GM21423 (cell line): ENCODE measurements around the gene DCP1A.
A peak's percentile ranks its signal among the peaks of the same experiment; 100 is the strongest.
"Not testable (repeated sequence)": the region's sequence is repeated elsewhere in the genome, so short reads cannot be mapped to it uniquely, and the experiment has no call there.

ENCODE experiments used
- ATAC-seq: cut with Tn5 transposase; IDR thresholded peaks from one replicate; pipeline ENCODE4 v1.9.1; 2021; ENCODE audit warnings: mild to moderate bottlenecking, moderate library complexity; ENCODE audit not compliant: unreplicated experiment

DCP1A gene

DNA sequence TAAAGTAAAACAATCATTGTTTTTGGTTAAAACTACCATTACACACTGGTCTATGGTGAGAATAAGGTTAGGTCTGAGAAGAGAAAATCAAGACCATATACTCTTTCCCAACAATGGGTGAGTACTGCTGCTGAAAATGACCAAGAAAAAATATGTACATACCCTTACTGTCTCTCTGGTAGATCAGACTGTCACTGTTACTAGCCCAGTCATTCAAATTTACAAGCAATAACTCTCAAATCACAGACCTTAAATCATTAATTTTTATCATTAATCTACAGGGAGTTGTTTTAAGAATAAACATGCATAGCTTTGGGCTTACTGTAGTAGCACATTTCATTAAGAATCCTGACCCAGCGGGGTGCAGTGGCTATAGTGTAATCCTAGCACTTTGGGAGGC lies 17.4 kb downstream of the DCP1A start:
- ATAC-seq = no peak

DNA sequence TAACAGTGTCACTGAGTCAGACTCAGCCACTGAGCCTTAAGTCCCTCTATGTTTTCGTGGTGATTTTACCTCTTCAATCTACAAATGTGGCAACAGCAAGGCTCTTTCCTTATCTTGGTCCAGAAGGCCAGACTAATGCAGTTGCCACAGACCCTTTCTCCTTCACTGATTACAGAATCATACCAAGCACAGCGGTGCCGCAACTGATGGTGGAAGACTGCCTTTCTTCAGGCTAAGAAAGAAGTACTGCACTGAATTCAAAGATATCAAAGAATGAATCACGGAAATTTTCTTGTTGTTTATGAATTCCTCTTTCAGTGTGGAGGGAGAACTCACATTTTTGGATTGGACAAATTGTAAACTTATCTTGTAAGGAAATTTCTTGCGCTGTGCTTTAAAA lies 18.6 kb downstream of the DCP1A start:
- ATAC-seq = no peak

DNA sequence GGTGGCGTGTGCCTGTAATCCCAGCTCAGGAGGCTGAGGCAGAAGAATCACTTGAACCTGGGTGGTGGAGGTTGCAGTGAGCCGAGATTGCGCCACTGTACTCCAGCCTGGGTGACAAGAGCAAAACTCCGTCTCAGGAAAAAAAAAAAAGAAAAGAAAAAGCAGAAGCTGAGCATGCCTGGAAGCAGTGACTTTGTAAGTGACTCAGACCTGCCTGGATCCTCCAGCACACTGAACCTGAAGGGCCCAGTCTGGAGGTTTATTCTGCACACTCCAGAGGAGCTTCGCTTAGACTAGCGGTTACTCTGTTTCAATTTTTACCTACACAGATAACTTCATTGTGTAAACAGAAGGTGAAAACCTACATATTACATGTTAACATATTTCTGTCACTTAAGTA lies 19.4 kb downstream of the DCP1A start:
- ATAC-seq = not testable (repeated sequence)

DNA sequence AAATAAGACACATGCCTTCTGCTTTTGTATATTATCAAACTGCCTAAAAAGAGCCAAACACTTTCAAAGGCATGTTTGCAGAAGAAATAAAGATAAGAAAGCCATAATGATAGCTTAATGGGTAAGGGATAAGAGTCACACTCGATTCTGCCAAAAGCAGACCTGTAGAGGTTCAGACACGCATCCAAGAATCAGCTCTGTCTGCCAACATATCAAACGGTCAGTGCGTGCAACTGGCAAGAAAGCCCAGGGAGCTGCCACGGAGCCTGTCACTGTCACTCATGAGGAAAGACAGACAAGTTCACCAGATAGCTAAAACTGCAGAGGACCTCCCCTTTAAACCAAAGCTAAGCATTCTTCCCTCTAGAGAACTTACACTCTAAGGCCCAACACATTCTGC lies 23.2 kb downstream of the DCP1A start:
- no peak for ATAC-seq

DNA sequence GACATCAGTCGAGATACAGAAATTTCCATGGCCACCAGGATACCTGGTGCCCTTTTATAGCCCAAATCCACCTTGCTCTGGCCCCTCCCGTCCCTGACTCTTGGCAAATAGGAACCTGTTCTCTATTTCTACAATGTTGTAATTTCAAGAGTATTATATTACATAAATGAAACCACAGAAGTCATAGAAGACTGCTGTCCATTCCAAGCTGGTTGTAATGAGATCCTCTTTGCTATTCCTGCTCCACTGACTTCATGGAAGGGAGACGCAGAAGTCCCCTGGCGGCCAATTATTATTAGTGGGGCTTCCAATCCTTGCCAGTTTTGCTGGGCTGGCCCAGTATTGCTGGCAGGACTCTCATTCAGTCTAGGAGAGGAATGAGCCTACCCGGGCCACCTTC lies 26.6 kb downstream of the DCP1A start:
- no peak for ATAC-seq

DNA sequence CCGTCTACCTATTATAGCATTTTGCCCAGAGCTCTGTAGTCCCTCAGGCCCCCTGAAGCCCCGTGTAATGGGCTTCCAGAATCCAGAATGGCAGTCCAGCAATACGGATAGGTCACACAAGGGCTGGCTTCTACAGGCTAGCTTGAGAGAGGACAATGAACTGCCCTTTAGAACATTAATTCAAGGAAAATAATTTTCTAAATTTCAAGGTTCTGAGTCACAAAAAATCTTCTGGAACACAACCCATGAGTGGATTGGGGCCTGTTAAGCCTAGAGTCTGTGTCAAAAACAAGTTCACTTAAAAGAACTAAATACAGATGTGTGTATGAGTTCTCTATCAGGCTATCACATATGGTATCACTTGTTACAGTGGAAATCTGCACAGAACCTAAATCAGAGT lies 28.8 kb downstream of the DCP1A start:
- no peak for ATAC-seq

DNA sequence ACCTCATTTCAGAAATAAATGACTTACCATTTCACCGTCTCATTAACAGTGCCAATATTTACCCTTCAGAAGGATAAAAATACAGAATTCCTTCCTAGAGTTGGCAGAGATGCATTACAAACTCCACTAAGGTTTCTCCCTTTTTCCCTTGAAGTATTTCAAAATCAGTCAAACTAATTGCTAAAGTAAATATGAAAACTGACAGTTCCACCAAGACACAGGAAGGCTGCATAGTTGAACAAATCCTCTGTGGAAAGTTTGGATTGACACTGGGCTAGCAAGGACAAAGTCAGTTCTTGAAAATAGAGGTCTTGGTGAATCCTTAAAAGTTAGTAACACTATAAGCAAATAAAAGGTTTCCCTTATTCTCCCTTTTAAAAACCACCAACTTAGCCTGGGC lies 34.5 kb downstream of the DCP1A start:
- no peak for ATAC-seq

DNA sequence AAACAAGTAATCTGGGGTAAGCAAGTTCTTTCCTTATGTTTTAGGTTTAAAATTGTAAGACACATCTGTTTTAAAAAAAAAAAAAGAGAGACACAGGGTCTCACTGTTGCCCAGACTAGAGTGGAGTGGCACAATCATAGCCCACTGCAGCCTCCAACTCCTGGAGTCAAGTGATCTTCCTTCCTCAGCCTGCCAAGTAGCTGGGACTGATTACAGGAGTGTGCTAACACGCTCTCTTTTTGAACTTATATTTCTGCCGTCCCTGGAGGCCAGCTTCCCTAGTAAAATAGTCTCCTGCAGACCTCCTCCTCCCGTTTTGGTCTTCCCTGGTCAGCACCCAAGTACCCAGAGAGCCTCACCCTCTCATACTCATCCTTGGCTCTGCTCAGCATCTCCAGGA lies 35.5 kb downstream of the DCP1A start:
- ATAC-seq = no peak

DNA sequence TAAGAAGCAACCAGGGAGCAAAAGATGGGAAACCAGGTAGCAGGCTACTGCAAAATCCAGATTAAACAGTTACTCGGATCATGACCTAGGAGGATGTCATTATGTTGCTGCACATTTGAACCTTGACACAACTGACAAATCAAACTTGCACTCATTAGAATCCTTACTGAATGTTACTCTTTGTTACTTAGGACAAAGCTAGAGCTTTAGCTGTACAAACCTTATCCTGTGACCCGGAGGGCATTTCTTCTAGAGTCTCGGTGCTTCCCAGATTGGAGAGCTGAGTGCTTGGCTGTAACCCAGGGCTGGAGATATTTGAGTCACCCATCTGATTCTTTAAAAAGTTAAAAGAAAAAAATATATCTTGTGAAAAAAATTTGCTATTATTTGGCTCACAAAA lies 43.4 kb downstream of the DCP1A start:
- ATAC-seq = no peak

DNA sequence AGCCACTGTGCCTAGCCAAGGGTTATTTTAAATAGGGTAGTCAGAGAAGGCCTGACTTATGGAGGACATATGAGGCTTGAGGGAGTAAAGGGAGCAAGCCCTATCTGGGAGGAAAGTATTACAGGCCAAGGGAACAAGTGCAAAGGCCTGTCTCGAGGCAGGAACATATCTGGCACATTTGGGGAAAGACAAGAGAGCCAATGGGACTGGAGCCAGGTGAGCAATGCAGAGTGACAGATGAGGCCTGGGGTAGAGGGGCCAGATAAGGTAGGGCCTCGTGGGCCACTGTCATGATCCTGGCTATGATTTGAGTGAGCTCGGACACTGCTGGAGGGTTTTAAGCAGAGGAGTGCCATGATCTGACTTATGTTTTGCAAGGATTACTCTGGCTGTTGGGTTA lies 43.8 kb downstream of the DCP1A start:
- ATAC-seq = no peak

DNA sequence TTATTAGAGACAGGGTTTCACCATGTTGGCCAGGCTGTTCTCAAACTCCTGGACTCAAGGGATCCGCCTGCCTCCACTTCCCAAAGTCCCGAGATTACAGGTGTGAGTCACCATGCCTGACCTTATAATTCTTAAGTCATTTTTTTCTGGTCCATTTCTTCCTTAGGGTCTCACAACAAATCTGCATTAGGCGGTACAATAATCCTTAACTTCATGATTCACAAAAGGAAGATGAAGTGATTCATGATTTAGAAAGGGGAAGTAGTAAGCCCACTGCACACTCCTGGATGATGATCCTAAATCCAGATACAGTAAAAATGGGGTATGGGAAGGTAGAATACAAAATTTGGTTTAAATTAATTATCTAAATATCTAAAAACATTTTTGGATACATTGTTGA lies 46.5 kb downstream of the DCP1A start:
- ATAC-seq = no peak

DNA sequence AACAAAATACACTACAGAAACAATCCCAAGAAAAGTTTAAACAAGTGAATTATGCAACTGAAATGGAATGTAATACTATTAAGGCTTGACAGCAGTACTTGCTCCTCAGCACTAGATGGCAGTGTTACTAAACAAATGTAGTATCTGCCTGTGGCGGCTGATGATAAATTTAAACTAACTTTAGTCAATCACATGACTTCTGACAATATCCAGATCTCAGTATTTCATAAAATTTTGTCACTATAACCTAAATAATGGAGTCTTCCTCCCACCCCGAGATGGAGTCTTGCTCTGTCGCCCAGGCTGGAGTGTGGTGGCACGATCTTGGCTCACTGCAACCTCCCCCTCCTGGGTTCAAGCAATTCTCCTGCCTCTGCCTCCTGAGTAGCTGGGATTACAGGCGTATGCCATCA lies 47.7 kb downstream of the DCP1A start:
- ATAC-seq = not testable (repeated sequence)

DNA sequence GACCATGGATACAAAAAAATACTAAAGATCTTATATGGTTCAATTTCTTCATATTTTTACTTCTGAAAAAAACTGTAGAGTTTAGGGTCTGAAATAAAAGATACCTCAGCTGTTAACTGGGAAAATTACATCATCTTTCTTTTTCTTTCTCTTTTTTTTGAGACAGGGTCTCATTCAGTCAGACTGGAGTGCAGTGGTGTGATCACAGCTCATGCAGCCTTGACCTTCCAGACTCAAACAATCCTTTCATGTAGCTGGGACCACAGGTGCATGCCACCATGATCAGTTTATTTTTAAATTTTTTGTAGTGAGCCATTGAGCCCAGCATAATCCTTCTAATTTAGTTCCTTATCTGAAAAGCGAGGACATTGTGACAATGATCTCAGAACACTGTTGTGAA lies 51.9 kb downstream of the DCP1A start:
- no peak for ATAC-seq

DNA sequence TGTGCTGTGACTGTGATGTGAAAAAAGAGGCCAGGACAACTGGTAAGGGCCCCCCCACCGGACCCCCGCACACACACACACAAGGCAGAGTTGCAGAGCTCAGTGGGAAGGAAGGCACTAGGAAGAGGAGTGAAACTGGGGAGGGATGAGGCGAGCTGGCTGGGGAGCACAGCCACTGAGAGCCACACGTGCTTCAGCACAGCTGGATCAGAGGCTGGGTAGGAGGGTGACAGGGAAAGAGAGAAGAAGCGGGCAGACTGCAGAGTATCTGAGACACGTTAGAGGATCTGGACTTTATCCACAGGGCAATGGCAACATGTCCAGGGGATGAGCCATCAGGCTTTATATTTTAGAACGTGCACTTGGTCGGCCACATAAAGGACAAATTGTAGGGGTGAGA lies 53.5 kb downstream of the DCP1A start:
- ATAC-seq = no peak

DNA sequence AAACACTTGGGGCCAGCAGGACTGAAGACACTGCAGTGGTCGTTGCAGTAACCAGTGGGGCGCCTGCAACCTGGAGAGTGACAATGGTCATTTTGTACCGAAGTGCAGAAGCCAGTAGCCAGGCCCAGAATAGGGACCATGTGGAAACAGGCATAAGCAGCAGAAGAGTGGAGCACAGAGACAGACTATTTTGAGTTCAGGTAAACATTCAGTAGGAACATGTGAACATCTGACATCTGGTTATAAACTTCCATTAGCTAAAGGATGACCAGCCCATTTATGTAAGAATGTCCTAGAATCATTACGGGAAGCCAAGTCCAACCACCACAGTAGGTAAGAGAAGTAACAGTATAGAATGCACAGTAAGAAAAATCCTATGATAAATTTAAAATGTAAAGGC lies 59.1 kb downstream of the DCP1A start:
- ATAC-seq = no peak

DNA sequence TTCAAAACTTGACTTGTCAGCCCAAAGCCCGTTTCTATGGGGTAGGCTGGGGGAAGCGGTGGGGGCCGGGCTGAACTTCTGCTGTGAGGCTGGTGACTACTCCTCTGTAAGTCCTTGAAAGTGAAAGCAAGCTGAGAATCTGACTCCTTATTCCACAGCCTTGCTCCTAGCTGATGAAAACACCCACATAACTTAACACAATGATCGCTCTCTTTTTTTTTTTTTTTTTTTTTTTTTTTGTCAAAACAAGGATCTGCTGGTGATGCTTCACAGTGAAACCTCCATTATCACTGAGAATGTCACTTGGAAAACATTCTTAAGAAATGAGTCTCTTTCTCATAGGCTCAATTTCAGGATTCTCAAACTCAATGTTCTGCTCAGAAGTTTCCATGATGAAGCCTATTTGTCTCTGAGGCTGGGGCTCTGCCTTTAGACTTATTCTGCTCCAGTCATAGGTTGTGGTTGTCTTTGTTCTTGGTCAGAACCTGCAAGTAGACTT lies 60.2 kb downstream of the DCP1A start:
- no peak for ATAC-seq

DNA sequence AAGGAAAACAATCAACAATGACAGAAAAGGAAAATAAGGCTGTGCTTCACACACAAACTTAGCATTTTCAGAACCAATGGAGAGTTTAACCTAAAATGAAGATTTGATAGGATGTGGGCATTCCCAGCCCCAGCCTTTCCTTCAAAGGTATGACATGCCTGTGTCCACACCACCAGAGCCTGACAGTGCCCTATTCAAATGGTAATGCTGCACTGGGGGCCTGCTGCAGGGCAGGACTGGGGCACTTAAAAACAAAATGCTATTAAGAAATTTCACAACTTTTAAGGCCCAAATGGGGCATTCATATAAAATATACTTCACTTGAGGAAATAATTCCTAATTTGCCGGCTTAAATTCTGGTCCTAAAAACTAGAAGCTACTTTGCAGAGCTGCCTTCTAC lies 60.6 kb downstream of the DCP1A start:
- no peak for ATAC-seq

DNA sequence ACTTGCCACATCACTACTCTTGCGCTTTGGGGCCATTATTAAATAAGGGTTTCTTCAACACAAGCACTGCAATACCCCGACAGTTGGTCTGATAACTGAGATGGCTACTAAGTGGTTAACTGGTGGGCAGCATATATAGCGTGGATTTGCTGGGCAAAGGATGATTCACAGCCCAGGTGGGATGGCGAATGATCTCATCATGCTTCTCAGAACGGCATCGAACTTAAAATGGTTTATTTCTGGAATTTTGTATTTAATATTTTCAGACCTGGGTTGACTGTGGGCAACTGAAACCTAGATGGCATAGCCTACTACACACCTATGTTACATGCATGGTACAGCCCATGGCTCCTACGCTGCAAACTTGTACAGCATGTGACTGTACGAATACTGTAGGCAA lies 64.8 kb downstream of the DCP1A start:
- no peak for ATAC-seq

DNA sequence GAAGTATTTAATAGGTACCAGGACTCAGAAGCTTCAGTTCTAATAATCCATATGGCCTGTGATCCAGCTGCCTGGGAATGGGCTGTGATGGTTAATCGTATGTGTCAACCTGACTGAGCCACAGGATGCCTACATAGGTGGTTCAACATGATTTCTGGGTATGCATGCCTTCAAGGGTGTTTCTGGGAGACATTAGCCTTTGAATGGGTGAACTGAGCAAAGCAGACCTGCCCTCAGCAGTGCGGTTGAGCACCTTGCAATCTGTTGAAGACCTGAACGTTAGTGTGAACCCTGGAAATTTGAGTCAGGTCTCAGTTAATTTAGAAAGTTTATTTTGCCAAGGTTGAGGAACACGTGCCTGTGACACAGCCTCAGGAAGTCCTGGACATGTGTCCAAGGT lies 68.7 kb downstream of the DCP1A start:
- no peak for ATAC-seq

DNA sequence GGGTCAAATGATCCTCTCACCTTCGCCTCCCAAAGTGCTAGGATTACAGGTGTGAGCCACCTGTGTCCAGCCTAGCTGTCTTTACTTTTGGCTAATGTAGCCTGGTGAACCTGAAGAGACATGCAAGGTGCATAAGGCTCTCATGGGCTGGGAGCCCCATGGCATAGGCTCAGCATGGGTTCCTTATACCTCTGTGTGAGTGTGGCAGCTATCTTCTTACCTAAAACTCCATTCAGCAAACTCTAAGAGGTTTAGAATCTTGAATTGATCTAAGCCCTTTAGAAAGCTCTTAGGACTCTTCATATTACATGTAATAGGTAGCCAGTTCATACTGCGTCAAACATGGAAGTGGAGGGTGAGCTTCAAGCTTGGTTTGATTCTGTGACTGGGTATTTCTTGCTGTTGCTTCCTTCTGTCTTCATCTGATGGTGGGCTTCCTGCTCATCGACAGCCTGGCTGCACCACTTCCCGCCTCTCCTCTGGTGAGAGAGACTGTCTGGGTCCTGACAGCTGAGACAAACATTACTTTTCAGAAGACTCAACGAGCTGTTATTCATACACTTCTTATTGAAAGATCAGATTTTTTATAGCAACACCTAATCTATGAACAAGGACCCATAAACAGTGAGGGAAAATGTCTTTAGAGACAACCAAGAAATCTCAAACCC lies 72.3 kb downstream of the DCP1A start:
- ATAC-seq = no peak

DNA sequence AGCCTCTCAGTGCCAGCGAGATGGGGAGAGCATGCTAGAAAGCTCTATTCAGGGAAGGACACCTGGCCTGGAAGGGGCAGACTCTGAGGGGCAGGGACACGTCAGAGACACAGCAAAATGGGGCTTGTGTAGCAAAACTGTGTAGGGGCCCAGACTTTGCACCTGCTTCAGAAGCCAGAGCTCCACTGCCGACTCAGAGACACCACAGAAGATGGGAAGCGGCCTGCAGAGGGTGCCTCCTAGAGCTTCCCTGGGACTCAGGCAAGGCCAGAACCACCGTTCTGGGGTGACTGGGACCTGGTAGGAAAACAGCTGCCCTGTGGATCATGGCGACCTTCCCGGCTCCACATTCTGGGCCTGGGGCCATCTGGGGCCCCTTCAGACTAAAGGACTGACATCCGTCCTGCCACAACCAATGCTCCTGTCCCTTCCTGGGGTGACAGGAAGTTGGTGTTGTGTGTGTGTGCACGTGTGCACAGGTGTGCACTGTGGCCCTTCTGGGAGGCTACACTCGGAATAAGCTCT lies 74.1 kb downstream of the DCP1A start:
- ATAC-seq = no peak

DNA sequence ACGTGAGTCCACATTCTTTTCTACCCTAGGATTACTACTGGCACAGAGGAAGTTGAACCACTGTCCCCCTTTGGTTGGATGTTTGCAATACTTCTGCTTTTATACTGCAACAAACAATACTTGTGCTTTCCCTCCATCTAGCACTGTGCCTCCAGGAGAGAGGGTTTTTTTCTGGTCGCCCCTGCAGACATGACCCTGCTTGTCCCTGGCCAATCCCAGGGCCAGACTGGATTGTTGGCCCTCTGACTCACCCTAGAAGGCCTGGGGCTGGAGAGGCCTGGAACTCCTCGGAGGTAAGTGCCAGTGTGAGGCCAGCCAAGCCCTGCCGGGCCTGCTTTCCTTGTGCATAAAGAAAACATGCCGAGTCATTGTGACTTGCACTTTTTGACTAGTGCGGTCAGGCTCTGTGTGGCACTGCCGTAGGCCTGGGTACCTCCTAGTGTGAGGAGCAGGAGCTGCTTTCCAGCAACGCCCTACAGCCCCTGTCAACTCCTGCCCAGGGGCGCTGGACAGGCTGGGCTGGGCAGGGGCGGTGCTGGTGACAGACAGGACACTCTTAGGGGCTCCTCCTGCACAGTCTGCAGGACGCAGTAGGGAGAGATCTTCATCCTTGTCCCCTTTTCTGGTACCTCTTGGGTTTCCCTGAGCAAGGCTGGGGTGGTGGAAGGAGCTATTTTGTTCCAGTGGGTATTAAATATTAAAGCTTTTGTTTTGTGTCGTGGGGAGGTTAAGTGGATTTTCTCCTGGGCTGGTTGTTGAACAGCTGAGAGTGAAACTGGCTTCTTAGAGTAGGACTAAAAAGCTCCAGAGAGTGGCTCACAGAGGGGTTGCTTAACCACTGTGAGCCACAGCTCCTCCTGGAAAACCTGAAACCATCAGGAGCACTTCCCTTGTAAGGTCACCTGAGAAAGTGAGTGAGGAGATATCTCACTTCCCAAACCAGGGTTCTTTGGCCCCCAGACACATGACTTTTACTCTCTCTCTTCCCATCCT lies 77.2 kb downstream of the DCP1A start:
- ATAC-seq = peak; percentile 53
